ENCODE results near the gene DMXL1.

The DMXL1 gene

DNA sequence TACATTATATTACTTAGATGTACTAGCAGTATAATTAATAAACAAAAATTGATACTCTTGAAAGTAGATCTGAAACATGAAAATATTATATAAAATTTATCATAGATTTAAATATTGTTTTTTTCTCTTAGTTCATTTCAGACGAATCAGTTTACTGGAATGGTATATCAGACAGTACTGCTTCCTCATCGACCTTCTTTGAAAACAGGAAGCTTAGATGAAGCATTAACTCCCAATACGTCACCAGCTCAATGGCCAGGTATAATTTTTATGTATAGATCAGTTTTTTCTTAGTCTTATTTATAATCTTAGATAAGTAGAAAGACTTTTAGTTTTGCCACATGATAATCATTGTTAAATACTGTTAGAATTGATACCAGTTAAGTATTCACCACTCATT is 106.3 kb downstream of the DMXL1 start:
- TF ChIP-seq, protein P1, sequence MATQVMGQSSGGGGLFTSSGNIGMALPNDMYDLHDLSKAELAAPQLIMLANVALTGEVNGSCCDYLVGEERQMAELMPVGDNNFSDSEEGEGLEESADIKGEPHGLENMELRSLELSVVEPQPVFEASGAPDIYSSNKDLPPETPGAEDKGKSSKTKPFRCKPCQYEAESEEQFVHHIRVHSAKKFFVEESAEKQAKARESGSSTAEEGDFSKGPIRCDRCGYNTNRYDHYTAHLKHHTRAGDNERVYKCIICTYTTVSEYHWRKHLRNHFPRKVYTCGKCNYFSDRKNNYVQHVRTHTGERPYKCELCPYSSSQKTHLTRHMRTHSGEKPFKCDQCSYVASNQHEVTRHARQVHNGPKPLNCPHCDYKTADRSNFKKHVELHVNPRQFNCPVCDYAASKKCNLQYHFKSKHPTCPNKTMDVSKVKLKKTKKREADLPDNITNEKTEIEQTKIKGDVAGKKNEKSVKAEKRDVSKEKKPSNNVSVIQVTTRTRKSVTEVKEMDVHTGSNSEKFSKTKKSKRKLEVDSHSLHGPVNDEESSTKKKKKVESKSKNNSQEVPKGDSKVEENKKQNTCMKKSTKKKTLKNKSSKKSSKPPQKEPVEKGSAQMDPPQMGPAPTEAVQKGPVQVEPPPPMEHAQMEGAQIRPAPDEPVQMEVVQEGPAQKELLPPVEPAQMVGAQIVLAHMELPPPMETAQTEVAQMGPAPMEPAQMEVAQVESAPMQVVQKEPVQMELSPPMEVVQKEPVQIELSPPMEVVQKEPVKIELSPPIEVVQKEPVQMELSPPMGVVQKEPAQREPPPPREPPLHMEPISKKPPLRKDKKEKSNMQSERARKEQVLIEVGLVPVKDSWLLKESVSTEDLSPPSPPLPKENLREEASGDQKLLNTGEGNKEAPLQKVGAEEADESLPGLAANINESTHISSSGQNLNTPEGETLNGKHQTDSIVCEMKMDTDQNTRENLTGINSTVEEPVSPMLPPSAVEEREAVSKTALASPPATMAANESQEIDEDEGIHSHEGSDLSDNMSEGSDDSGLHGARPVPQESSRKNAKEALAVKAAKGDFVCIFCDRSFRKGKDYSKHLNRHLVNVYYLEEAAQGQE (IDR thresholded peaks at IDR 0.05; ENCODE audit: insufficient read depth in 1 of 2, low read depth in 2 of 2, low read length in 2 of 2) = no peak
- TF ChIP-seq POLR2AphosphoS5 (IDR thresholded peaks at IDR 0.05; ENCODE audit: low read depth, low read length) (no peak), FOXP2 (optimal IDR thresholded peaks at IDR 0.05; ENCODE audit: borderline replicate concordance, extremely low read depth, extremely low read length, insufficient read depth) (no peak), TAF1 (IDR thresholded peaks at IDR 0.05; ENCODE audit: borderline replicate concordance, insufficient read depth, low read length) (no peak), SIN3A (IDR thresholded peaks at IDR 0.05; ENCODE audit: borderline replicate concordance, insufficient read depth, low read length) (no peak)

DNA sequence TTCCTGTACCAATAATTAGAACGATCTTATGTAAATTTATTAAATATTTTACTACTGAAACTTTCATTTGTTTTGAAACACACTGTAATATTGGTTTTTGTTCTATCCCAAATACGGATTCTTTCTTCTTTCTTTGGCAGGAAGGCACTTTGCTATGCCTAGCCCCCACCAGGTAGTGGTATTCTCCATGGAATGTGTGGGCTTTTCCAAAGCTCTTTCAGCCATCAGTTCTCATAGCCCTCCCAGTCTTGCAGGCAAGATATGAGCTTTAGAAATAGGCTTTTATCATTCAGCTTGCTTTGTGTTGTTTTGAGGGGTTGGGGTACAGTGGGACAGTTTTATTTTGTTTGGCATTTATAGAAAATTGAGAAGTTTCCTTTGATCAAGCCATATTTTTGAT is 107.5 kb downstream of the DMXL1 start:
- TF ChIP-seq, protein P1 (IDR thresholded peaks at IDR 0.05; ENCODE audit: insufficient read depth in 1 of 2, low read depth in 2 of 2, low read length in 2 of 2) = no peak
- no peak for TF ChIP-seq TAF1 (IDR thresholded peaks at IDR 0.05; ENCODE audit: borderline replicate concordance, insufficient read depth, low read length)
- no peak for TF ChIP-seq FOXP2 (optimal IDR thresholded peaks at IDR 0.05; ENCODE audit: borderline replicate concordance, extremely low read depth, extremely low read length, insufficient read depth)
- no peak for TF ChIP-seq POLR2AphosphoS5 (IDR thresholded peaks at IDR 0.05; ENCODE audit: low read depth, low read length)
- TF ChIP-seq SIN3A (IDR thresholded peaks at IDR 0.05; ENCODE audit: borderline replicate concordance, insufficient read depth, low read length) = no peak

DNA sequence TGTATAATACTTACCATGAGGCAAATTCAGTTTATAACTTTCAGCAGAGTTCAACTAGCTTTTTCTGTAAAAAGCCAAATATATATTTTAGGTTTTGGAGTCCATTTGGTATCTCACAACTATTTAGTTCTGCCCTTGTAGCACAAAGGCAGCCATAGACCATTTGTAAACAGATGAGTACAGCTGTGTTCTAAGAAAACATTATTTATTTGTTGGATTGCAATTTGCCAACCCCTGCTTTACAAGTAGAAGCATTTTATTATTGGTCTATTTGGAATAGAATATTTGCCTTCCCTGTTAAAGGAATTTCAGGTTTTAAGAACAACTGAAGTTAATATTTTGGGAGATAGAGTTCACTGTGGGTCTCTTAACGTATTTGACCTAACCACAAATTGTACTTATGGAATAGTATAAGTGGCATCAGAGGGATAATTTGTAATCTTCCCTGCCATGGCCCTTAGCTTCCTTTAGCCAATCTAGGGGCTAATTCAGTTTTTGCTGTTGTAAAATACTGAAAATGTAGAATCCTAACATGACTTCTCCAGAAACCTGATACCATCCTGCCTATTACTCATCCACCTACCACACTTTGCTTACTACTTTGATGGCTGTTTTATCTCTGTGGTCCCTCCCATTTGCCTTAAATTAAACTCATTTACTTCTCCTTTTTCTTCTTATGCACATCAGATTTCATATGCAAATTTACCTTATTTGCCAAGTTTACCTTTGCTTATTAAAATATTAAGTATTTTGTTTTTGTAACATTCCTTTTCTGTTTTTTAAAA is 109.2 kb downstream of the DMXL1 start:
- TF ChIP-seq TAF1 (IDR thresholded peaks at IDR 0.05; ENCODE audit: borderline replicate concordance, insufficient read depth, low read length) (no peak), FOXP2 (optimal IDR thresholded peaks at IDR 0.05; ENCODE audit: borderline replicate concordance, extremely low read depth, extremely low read length, insufficient read depth) (no peak), POLR2AphosphoS5 (IDR thresholded peaks at IDR 0.05; ENCODE audit: low read depth, low read length) (no peak), SIN3A (IDR thresholded peaks at IDR 0.05; ENCODE audit: borderline replicate concordance, insufficient read depth, low read length) (no peak)
- TF ChIP-seq, protein P1 (IDR thresholded peaks at IDR 0.05; ENCODE audit: insufficient read depth in 1 of 2, low read depth in 2 of 2, low read length in 2 of 2) = no peak

DNA sequence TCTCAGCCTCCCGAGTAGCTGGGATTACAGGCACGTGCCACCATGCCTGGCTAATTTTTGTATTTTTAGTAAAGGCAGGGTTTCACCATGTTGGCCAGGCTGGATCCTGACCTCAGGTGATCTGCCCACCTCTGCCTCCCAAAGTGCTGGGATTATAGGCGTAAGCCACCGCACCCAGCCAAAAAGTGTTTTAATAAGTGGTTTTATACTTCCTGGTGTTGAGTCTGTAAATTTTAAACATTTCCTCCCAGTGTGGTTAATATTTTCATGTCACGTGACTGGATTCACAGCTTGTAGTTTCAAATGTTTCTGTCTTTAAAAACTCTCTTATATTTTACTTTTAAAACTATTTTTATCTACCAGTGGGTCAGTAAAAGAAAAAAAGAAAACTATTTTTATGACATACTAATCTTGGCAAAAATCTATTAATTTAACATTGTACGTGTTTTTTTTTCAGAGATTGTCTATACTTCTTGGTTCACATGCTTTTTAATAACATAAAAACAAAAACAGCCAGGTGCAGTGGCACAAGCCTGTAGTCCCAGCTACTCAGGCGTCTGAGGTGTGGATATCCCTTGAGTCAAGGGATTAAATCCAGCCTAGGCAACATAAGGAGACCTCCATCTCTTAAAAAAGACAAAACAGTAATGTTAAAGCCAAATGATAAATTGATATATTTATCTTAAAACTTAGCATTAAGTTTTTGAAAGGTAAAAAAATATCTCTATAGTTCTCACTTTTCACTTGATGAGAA is 117.1 kb downstream of the DMXL1 start:
- TF ChIP-seq, protein P1 (IDR thresholded peaks at IDR 0.05; ENCODE audit: insufficient read depth in 1 of 2, low read depth in 2 of 2, low read length in 2 of 2) = no peak
- no peak for TF ChIP-seq SIN3A (IDR thresholded peaks at IDR 0.05; ENCODE audit: borderline replicate concordance, insufficient read depth, low read length)

All from PFSK-1 (cell line).